Activated T-cell treated with anti-CD3 and anti-CD28 coated beads, Interleukin-2, amount 50 U/mL, for 48 hours (primary cell): ENCODE data around the gene KRT17.
A peak's percentile ranks its signal among the peaks of the same experiment; 100 is the strongest.
"Not testable (repeated sequence)": the region's sequence is repeated elsewhere in the genome, so short reads cannot be mapped to it uniquely, and the experiment has no call there.

Source experiments
- DNase-seq, 2 experiments: peaks; one replicate each; pipeline ENCODE4 v3.0.0-alpha.2; 2020

Gene KRT17

GRCh38 chr17:41653892-41654677 lies 29.7 kb upstream of the KRT17 start:
- no peak for DNase-seq

- no peak for DNase-seq
Measured at GRCh38 chr17:41653421-41653820, 29.0 kb upstream of the KRT17 start.

- DNase-seq = no peak
Measured at GRCh38 chr17:41652461-41652970, 28.1 kb upstream of the KRT17 start.

- no peak for DNase-seq
Measured at GRCh38 chr17:41651625-41652460, 27.5 kb upstream of the KRT17 start.

DNA sequence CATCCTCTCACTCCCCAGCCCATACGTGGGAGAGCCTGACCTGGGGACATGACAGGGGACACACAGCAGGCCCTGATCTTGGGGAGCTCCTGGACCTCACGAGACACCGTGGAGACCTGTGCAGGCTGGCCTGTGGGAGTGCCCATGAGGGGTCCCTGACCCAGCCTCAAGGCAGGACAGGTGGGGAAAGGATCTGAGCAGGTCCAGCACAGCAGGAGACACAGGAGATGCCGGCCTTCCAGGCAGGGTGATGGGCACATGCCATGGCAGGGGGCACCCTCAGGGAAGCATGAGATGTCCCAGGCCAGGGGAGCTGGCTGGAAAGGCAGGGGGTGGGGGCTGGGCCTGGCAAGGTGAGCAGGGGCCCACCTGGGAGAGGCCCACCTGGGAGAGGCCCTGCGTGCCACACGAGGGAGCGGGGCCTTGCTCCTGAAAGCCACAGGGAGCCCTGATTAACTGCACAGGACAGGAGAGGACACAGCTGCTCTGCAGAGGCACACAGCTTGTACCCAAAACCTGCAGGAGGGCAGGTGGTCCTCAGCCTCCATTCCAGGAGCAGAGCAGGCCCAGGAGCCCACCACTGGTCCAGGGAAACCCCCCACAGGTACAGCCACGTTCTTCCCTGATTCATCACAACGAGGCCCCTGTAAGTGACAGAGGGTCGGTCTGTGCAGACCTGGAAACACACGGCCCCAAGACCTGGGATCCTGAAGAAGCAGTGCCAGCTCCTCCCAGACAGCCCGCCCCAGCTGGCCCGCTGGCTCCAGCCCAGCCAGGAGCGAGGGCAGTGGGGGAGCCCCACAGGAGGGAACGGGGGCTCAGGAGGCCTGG lies 26.6 kb upstream of the KRT17 start:
- no peak for DNase-seq

DNA sequence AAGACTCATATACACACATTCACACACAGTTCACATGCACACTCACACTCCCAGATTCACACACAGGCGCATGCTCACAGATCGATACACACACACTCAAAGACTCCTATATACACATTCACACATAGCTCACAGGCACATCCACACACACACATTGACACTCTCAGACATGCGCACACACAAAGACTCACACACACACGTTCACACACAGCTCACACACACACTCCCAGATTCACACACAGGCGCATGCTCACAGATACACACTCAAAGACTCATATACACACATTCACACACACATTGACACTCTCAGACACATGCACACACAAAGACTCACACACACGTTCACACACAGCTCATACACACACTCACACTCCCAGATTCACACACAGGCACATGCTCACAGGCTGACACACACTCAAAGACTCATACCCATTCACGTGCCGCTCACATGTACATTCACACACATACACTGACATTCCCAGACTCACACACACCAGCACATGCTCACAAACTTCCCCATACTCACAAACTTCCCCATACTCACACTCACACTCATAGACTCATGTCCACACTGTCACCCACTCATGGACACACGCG lies 25.6 kb upstream of the KRT17 start:
- no peak for DNase-seq

DNA sequence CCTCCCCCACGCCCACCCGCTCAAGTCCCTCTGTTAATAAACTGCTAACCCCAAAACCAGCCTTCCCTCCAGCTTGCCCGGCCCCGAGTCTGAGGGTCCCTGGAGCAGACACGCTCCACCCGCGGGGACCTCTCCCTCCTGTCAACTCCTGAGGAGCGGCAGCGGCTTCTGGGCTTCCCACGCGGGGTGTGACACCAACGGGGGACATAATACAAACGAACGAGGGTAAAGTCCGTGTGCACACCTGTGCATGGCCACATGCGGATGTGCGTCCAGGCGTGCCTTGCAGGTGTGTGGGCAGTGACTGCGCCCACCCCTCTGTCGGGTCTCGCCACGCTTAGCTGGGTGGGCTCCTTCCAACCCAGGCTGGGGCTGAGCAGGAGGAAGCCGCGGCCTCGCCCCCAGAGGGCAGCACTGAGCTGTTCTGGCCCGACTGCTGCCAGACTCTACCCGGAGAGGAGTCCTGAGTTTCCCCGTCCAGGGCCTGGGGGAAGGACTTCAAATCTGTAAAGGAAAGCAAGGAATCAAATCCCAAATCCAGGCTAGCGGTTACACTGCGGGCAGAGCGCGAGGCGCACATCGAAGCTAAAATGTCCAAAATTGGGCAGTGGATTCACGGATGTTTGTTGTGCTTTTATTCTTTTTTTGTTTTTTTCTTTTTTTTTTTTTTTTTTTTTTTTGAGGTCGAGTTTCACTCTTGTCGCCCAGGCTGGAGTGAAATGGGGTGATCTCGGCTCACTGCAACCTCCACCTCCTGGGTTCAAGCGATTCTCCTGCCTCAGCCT lies 24.2 kb upstream of the KRT17 start:
- peak; percentile 91 to 93 for DNase-seq

DNA sequence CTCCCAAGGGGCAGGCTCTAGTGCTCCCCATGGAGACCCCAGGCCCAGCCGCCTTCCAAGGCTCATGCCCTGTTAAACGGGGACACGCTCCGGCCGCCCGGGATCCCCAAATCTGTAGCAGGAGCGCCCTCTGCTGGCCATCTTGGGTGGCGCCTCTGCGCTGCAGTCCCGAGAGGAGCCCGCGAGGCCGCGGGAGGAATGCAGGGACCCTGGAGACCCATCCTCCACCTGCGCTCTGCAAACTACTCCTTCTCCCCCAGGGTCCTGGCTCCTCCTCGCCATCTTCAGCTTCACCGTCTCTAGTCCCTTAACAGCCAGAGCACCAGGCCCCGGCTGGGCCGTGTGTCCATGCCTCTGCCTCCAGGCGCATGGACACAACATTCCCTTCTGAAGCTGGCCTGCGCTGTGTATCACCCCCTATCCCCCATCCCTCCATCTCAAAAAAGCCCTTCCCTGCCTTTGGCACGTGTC lies 23.6 kb upstream of the KRT17 start:
- DNase-seq = peak; percentile 95 to 97

GRCh38 chr17:41647038-41647813 lies 22.9 kb upstream of the KRT17 start:
- no peak for DNase-seq

DNA sequence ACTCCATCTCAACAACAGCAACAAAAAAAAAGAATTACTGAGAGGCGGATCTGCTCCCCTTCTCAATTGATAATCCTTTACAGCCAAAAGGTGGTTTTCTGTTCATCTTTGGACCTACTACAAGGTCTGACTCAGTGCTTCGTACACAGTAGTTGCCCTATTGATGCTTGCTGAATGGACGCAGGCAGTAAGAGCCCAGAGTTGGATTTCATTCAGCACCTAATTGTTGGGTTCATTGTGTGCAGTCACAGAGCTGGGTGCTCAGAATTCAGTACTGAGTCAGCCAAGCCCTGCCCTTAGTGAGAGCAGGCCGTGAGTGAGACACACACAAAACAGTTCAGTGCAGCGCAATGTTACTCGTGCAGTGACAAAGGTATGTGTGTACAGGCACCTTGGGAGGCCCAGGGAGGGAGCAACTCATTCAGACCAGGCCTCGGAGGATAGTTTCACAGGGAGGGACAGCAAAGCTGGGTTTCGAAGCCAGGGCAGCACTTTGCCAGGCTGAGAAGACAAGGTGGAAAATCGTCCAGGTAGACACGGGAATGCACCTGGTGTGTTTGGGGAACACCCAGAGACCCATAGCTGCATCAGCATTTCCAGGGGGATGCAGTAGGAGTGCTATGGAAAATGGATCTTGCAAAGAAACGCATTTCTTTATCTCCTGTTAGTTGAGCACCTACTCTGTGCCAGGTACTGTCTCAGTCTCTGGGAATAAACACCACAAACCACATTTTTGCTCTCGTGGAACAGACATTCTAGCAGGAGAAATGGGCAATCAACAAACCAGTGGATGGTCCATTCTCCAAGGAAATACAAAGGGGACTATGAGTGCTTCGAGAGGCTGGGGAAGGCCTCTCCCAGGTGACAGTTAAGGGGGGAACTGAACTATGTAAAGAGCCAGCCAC lies 18.1 kb upstream of the KRT17 start:
- no peak for DNase-seq

DNA sequence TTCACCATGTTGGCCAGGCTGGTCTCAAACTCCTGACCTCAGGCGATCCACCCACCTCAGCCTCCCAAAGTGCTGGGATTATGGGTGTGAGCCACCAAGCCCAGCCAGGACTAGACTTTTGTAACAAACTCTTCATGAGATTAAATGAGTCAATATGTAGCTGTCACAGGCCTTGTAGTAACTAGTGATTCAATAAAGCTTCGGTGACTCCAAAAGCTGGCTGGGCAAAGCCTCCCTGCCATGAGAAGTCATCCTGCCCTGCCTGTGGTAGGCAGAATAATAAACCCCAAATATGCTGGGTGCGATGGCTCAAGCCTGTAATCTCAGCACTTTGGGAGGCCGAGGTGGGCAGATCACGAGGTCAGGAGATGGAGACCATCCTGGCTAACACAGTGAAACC lies 16.2 kb upstream of the KRT17 start:
- not testable (repeated sequence) for DNase-seq

- no peak for DNase-seq
Measured at GRCh38 chr17:41639492-41640473, 15.4 kb upstream of the KRT17 start.

DNA sequence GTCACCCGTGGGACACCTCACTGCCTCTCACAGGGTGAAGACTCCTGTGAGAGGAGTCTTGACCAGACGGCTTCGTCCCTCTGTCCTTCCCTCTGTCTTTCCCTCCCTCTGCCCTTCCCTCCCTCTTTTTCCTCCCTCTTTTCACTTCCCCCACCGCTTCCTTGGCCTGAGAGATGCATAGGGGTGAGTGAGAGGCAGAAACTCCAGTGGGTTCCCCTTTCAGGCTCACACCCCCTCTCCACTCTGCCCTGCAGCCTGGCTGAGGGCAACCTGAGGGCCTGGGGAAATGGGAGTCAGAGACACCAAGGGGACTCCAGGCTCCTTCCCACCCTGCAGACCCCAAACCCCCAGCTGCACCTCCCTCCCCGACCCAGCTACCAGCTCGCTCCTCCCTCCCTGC lies 14.6 kb upstream of the KRT17 start:
- DNase-seq = no peak

- DNase-seq = no peak
Measured at GRCh38 chr17:41638194-41638593, 13.8 kb upstream of the KRT17 start.

- no peak for DNase-seq
Measured at GRCh38 chr17:41636652-41637051, 12.3 kb upstream of the KRT17 start.

DNA sequence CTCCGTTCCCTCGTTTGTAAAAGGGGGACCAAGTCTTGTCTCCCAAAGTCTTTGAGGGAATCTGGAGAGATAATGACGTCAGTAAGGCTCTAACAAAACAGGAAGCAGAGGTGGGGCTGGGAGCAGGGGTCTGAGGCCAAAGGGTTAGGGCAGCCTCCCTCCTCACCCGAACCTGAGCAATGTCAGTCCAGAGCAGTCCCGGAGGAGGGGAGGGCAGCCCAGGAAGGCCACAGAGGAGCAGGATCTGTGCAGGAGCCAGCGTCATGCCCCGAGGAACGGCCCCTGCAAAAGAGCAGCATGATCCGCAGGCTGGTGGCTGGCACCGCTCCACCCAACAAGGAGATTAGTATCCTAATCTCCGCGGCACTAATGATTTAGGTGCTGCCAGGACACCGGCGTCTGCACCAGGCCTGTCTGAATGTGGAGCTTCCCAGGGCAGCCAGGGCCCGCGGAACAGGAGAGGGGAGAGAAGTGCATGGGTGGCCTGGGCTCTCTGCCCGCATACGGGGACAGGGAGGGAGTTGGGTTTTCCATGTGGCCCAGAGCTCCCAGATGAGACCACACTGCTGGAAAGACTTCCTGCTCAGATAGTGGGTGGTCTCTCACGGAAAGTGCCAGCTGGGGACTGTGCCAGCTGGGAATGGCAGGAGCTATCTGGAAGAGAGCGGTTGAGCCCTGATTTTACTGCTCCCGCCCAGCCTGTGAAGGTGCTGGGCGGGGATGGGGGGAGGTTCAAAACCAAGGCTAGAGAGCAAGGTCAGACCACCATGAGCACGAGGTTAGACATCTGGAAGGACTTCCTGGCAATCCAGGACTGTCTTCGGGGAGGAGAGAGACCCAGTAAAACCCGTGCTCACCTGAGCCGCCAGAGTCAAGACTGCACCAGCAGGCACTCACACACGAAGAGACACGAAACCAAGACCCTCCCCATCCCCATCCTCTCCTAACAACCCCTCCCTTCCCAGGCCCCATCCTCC lies 11.0 kb upstream of the KRT17 start:
- no peak for DNase-seq

GRCh38 chr17:41634639-41635038 lies 10.3 kb upstream of the KRT17 start:
- no peak for DNase-seq
